HG03103 (cell line): ENCODE measurements around the gene CBLN3.
"Not testable (repeated sequence)": the region's sequence is repeated elsewhere in the genome, so short reads cannot be mapped to it uniquely, and the experiment has no call there.

Experiments
- ATAC-seq: cut with Tn5 transposase; IDR thresholded peaks from one replicate; pipeline ENCODE4 v1.9.1; 2021; ENCODE audit warnings: low read depth; ENCODE audit not compliant: unreplicated experiment

The CBLN3 gene

DNA sequence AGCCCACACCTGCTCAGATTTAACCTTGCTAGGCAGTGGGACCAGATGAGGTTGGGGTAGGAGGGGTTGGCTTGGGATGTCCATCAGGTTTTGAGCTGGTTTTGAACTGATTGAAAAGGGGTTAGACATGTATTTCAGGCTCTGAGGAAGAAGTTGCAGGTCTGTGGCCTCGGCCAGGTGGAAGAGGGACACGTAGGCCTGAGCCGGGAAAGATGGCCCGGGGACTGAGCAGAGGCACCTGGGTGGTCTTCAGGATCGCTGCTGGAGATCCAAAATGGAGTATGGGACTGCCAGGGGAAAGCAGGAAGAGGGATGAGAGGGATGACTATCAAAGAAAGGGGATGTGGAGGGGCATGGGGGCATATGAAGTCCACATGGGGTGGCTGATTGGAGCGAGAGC is 23.1 kb downstream of the CBLN3 start:
- ATAC-seq, result no peak

DNA sequence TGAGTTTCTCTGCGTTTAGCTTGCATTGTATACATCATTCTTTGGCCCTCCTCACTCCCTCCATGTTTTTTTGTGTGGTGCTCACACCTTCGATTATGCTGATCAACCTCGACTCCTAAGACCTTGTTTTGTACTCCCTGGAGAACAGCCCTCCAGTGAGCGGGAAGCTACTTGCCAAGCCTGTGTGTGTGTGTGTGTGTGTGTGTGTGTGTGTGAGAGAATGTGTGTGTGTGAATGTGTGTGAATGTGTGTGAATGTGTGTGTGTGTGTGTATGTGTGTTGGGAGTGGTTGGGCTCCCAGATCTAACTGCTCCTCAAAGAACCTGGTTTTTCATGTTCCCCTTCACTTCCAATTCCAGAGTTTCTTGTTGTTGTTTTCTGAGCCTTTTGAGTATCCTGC is 24.7 kb downstream of the CBLN3 start:
- no peak for ATAC-seq

DNA sequence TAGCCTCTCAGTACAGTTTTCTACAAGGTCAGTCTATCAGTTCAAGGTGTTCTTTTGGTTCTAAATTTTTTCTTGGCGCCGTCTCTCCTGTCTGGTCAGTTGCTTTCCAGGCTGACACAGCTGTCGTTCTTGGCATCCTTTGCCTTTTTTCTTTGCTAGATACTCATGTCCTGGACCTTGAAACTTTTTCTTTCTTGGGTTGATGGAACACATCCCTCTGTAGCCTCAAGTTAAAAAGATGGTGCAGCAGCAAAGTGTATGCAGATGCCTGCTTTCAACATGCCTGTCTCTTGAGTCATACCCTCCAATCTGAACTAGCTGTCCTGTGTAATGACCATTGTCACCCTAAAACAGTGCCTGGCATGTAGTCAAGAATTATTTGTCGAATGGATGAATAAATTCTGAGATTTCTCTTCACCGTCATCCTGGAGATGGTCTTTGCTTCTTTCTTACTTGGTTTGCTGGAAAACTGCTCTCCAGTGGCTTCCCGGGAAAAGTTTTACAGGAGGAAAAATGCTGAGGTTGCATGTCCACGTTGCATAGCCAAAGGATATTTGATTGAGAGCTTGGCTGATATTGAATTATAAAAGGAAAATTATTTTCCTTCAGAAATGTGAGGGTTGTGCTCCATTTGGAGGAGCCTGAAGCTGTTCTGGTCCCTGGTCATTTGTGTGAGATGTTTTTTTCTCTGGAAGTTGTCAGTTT is 26.0 kb downstream of the CBLN3 start:
- no peak for ATAC-seq

DNA sequence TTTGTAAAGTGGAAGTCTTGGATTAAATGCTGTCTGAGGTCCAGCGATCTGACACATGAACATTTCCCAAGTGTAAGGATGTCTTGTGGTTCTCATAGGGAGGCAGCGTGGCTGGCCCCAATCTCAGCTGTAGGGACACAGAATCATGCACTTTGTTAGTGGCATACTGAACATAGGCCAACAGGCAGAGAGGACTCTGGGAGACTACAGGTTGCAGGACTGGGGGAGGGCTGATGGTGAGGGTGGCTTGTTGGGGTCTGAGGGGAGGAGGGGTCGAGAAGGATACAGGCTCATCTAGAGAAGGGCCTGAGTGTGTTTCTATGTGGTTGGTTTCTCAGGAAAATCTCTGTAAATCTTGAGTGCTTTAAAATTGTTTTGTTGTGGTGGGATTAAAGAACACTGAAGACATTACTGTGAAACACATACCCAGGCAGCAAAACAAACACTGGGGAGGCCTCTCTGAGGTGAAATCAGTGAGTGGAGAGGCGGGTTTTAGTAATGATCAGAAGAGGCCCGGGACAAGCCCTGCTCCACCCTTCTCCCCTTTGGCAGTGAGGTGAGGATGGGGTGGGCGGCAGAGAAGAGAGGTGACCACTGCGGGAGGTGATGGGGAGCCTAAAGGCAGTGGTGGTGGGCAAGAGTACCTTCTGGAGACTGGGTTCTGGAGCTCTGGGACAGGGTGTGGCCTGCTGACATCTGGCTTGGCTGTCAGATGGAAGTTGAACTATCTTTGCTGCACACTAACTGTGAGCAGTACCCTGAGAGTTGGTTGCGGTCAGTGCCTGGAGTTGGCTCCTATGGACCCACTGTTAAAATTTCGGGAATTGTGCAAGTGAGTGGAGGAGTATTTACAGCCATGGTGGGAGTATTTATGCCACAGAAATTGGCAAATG is 27.4 kb downstream of the CBLN3 start:
- no peak for ATAC-seq

DNA sequence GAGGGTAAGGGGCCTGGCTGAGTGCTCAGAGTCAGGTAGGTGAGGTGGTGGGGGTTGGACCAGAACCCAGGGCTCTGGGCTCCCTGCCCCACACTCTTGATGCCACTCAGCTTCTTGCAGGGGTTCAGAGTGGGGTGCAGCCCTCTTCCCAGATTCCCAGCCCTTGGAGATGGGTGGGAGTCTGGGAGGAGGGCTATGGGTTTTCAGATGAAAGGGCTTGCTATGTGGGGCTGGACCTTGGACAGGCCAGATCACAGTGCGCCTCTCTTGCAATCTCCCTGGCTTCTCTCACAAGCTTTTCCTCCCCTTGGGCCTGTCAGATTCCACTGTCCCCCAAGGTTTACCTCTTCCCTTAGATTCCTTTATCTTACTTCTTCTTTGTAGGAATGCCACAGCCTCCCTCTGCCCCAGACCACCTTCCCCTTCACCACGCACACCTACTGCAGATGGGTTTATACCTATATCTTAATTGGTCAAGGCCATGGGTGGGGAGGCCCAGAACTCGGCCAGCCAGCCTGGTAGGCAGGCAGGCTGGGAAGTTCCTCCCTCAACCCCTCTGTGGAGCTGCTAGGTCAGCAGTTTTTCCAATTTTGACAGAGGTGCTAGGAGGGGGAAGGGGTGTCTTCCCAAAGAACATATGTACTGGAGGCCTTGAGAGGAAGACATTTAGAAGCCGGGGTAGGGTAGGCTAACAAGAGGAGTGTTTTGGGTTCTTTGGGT is 29.3 kb downstream of the CBLN3 start:
- ATAC-seq, result no peak

DNA sequence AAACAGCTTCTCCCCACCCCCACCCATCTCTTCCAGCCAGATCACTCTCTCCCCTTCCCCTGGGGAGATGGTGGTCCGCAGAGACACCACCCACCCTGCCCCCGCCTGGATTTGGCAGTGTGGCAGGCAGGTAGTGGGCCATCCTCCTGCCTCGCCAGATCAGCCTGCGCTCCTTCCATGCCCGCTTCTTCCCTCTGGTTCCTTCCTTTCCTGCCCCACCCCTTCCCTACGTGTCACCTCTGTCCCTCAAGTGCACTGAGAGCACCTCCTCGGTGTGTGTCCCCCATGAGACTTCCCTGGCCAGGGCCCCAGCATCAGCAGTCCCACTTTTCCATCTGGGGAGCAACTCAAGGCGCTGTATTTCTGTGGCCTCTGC is 30.0 kb downstream of the CBLN3 start:
- no peak for ATAC-seq

DNA sequence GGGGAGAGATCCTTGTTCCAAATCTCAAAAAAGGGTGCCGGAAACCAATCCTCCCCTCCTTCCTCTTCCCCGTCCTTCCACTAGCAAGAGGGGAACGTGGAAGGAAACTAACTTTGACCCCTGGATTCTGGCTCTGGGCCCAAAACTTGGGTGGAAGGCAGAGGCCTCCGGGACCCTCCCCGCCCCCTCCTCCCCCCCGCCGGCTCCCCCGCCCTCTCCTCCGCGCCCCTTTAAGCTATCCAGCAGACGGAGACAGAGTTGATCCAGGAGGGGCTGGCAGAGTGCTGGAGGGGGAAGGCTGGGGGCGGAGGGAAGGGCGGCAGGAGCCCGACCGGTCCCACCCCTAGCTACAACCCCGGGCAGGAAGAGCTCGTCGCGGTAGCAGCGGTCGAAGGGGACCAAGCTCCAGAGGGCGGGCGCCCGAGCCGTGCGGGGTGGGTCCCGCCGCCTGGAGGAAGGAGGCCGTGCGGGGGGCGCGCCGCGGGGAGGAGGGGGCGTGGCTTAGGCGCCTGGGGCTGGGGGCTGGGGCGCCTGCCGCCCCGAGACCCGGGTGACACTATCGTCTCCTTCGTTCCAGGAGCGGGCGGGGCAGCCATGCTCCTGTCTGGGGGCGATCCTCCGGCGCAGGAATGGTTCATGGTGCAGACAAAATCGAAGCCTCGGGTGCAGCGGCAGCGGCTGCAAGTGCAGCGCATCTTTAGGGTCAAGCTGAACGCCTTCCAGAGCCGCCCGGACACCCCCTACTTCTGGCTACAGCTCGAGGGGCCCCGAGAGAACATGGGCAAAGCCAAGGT is 30.6 kb downstream of the CBLN3 start, which contains the start of gene NYNRIN:
TSS of gene NYNRIN (plus strand) at position 351 of the 794 bp plus-strand sequence. CDS start at position 595, 244 bp downstream.
- no peak for ATAC-seq

DNA sequence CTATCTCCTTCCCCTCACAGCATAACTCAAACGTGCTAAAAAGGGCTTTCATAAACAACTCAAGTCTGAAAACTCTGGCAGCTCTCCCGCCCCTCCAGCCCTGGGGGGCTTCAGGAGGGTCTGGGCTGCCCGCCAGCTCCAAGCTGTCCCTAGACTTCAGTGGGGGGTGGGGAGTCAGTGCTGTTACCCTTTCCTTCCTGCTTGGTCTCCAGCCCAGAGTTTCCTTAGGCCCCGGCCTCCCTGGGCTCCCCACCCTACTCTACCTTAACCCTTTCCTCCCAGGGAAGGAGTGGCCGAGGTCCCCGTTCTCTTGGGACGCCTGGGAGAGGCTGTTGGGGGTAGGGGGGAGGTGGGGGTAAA is 31.2 kb downstream of the CBLN3 start:
- no peak for ATAC-seq

DNA sequence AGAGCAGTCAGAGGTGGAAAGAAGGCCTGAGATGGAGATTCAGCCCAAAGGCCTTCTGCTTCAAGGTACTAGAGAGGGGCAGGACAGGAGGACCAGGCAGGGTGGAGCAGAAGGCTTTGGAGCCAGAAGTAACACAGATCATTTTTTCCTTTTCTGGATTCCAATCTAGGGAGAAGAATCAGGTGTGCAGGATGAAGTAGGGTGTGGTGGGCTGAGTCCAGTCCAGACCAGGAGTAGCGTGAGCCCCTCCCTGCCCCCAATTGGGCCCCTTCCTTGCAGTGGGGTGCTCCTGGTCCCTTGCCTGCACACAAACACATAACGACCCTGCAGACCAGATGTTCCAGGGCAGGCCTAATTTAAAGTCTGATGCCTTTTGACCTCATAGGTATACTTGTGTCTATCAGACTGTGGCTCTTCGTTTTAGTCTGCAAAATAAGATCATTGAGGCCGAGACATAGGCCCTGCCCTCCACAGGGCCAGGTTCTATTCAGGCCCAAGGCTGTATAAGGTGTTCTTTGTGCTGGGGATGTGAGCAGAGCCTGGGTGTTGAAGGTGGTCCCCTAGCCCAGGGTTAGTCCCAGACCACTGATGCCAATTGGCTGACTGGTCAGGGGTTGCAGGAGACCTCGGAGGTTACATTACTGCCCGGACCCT is 31.7 kb downstream of the CBLN3 start:
- no peak for ATAC-seq

DNA sequence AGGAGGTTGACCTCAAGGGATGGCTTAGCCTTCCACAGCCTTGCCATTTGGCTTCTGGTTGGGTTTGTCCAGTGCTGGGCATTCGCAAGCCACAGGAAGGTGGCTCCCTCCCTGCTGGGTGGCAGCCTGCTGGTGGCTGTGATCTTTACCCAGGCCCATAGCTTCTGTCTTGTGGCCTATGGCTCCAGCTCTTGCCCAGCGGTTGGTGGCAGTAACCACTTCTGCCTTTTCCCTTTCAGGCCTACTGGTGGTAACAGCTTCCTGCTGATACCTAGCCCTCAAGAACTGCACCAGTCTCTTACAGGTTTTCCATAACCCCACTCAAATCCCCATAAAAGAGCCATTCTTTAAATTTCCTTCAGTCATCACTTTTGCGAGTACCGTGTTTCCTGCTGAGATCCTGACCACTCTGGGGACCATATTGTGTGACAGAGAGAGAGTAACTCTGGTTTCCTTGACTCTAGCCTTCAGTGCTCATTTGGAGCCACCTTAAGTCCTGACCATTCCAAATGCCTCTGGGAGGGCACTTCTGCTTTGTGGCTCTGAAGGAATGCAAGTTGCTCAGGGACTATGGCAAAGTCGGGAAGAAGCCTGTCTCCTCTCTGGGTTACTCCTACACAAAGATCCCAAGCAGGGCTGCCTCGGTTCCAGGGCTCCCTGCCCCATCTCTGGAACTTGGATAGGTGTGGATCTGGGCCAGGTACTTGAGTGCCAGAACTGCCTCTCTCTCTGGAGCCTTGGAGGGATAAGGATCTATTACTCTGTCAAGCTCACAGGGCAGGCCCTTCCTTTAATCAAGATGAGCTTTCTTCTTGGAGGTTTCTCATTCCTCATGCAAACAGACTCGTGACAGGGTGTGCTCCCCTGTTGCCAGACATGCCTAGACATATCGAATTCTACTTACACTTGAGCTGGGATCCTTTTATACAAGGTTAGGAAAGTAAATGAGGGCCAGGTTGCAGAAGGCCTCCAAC is 33.6 kb downstream of the CBLN3 start:
- ATAC-seq, result no peak

DNA sequence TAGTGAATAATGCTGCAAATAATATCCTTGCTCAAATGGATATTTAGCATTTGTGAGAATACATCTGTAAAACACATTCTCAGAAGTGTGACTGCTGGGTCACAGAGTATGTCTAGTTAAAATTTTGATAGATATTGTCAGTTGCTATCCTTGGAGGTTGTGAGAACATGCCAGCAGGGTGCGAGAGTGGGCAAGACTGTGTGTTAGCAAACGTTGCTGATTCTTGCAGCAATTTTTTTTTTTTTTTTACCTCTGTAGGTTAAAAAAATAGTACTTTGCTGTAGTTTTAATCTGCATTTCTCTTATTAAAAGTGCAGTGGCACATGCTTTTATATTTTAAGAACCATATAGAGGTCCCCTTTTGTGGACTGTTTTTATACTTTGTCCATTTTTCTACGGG is 35.2 kb downstream of the CBLN3 start:
- no peak for ATAC-seq

DNA sequence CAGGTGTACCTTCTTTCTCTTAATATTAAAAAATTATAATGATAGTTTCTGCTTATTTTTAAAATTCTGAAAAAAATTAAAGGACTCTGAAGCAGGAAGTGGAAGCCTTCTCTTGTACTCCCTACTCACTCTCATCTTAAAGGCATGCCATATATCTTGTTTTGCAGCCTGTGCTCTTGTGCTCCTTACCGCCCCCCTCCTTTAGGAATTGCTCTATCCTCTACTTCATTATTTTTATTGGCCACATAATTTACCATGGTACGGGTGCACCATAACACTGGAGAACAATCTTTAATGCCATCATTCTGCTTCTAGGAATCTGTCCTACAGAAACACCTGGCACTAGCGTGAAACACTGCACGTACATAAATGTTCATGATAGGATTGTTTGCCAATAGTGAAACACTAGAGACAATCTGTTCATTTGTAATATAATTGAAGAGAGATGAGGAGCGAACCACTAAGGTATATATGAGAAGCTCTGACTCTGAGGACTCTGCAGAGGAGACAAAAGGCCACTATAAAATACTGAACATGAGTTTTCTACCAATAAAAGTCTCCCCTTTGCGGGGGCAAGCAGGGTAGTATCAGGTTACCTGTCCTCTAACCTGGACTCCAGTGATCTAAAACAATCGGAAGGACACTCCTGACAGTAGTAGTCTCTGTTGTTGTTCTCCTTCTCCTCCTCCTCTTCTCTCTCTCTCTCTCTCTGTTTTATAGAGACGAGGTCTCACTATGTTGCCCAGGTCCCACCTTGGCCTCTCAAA is 37.0 kb downstream of the CBLN3 start:
- ATAC-seq, result no peak

DNA sequence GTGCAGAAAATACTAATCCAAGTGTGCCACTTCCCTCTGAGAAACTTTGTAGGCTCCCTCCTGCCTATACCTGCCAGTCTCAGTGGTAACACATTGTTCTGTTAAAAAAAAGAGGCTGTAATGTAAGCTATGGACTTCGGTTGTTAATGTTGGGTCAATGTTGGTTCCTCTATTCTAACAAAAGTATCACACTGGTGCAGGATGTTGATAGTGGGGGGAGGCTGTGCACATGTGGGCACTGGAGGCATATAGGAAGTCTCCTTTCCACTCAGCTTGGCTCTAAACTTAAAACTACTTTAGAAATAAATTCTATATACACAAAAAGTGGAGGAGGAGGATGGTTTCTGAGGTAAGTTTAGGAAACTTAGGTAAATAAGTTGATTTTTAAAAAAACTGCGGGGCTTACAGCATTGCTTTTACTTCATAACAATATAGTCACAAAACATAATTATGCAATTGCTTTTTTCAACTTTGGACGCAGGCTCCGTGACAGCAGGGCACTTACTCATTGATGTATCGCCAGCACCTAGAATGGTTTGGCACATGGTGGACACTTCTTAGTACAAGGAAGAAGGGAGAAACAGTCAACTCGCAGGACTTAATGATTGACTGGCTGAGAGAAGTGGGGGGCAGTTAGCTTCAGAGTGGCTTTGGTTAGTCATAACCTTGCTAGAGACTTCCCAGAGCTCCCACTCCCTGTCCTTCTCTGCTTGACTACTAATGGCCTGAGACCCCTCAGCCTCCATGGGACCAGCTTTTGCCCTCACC is 38.6 kb downstream of the CBLN3 start:
- no peak for ATAC-seq

DNA sequence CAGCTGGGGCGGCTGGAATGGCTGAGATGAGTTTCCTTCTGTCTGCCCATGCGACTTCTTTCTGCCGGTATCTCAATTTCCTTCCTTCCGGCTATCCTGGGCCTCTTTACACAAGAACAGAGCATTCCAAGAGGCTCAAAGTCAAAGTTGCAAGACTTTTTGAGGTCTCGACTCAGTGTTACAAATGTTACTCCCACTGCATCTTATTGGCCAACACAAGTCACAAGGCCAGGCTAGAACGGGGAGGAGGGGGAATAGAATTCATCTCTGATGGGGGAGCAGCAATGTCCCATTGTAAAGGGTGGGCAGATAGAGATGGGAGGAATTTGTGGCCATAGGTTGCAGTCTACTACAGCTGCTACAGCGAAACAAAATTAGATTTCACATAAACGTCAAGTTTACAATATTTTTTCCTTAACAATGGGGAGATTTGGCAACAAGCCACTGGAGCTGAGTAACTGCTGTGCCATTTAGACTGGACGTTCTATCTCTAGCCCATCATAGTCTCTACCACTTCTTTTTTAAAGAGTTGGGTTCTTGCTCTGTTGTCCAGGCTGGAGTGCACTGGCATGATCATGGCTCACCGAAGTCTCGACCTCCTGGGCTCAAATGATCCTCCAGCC is 40.1 kb downstream of the CBLN3 start:
- ATAC-seq, result no peak

DNA sequence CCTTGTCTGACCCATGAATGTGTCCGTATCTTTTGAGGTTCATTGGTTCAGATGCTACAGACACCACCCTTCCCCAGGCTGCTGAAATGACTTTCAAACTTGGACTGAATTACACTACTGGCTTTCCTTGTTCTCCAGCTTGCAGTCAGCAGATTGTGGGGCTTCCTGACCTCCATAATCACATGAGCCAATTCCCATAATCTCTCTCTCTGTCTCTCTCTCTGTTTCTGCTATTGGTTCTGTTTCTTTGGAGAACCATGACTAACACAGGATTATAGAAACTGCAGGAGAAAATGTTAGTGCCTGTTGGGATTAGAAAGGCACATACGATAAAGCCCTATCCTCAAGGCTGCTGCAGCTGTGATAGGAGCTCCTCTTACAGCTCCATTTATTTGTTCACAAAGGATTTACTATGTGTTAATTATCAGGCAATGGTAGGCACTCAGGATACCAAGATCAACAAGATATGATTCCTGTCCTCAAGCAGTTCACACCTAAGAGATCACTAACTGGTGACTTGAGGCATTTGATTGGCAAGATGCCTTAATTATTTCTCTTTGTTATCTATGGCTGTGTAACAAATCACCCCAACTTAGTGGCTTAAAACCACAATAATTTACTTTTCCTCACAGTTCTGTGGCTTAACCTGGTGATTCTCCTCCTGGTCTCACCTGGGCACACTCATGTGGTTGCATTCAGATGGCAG is 40.8 kb downstream of the CBLN3 start:
- no peak for ATAC-seq

DNA sequence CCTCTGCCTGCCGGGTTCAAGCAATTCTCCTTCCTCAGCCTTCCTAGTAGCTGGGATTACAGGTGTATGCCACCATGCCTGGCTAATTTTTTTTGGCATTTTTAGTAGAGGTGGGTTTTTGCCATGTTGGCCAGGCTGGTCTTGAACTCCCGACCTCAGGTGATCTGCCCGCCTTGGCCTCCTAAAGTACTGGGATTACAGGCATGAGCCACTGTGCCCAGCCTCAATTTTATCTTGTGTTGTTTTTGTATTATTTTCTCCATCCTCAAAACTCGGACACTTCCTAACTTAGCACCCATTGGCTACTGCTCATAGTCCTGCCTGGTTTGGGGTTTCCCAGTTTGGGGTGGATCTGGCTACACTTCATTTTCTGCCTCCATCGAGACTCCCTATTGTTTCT is 41.9 kb downstream of the CBLN3 start:
- ATAC-seq, result not testable (repeated sequence)

DNA sequence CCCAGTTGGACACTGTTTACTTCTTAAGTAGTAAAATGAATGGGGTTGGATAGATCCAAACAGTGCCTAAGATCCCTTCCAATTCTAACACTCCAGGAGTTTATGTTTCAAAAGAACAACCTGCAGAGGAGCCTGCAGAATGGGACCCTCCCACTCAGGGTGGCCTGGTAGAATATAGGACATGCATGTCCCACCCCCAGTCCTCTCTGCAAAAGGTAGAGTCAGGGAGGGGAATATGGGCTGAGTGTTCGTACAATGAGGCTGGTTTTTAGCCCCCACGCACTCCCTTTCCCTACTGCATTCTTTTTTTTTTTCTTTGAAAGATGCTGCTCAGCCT is 42.5 kb downstream of the CBLN3 start:
- ATAC-seq, result no peak
